ENCODE measurements around the gene COBL.

The COBL gene

GRCh38 chr7:51275532-51275931 is 41.1 kb downstream of the COBL start:
- Histone ChIP-seq H3K79me2 (ENCODE audit: insufficient read depth, low read length) (no peaks in the 10 kb centered on the region), H3K36me3 (ENCODE audit: insufficient read depth, low read length) (no peaks in the 10 kb centered on the region), H3K9me2 (replicated peaks; ENCODE audit: low read depth, low read length) (no peaks in the 10 kb centered on the region), H3K4me2 (ENCODE audit: low read depth, low read length, poor library complexity, severe bottlenecking) (no peak overlapping the region), H3K9me3 (ENCODE audit: insufficient read depth, low read depth, low read length) (no peaks in the 10 kb centered on the region), H3K4me3 (ENCODE audit: low read length, poor library complexity, severe bottlenecking) (no peak overlapping the region), H3K27me3 (ENCODE audit: insufficient read depth, low read length, poor library complexity, severe bottlenecking) (no peaks in the 10 kb centered on the region), H4K20me1 (ENCODE audit: insufficient read depth, low read length, poor library complexity, severe bottlenecking) (no peaks in the 10 kb centered on the region), H3K9ac (ENCODE audit: low read depth, low read length, poor library complexity, severe bottlenecking) (no peak overlapping the region), H2AFZ (ENCODE audit: low read length) (no peak overlapping the region), H3F3A (ENCODE audit: low read depth) (no peaks in the 10 kb centered on the region), H3K4me1 (ENCODE audit: insufficient read depth, low read length, poor library complexity, severe bottlenecking) (no peaks in the 10 kb centered on the region)
- TF ChIP-seq EZH2phosphoT487 (IDR thresholded peaks at IDR 0.05; ENCODE audit: borderline replicate concordance) (no peak), CTCF (conservative IDR thresholded peaks at IDR 0.05; ENCODE audit: low read length) (no peak)

- no peaks in the 10 kb centered on the region for H3K4me1 ChIP-seq (ENCODE audit: insufficient read depth, low read length, poor library complexity, severe bottlenecking)
- no peaks in the 10 kb centered on the region for H3K79me2 ChIP-seq (ENCODE audit: insufficient read depth, low read length)
- H3K4me3 ChIP-seq (ENCODE audit: low read length, poor library complexity, severe bottlenecking): no peak overlapping the region
- no peak overlapping the region for H3K4me2 ChIP-seq (ENCODE audit: low read depth, low read length, poor library complexity, severe bottlenecking)
- TF ChIP-seq EZH2phosphoT487 (IDR thresholded peaks at IDR 0.05; ENCODE audit: borderline replicate concordance): no peak
- no peaks in the 10 kb centered on the region for H3K9me2 ChIP-seq (replicated peaks; ENCODE audit: low read depth, low read length)
- no peaks in the 10 kb centered on the region for H3F3A ChIP-seq (ENCODE audit: low read depth)
- no peaks in the 10 kb centered on the region for H4K20me1 ChIP-seq (ENCODE audit: insufficient read depth, low read length, poor library complexity, severe bottlenecking)
- no peaks in the 10 kb centered on the region for H3K36me3 ChIP-seq (ENCODE audit: insufficient read depth, low read length)
- no peaks in the 10 kb centered on the region for H3K27me3 ChIP-seq (ENCODE audit: insufficient read depth, low read length, poor library complexity, severe bottlenecking)
- H3K9ac ChIP-seq (ENCODE audit: low read depth, low read length, poor library complexity, severe bottlenecking): no peak overlapping the region
- no peaks in the 10 kb centered on the region for H3K9me3 ChIP-seq (ENCODE audit: insufficient read depth, low read depth, low read length)
- H2AFZ ChIP-seq (ENCODE audit: low read length): no peak overlapping the region
Observed at GRCh38 chr7:51274955-51275354, 41.7 kb downstream of the COBL start.

GRCh38 chr7:51274001-51274400 is 42.6 kb downstream of the COBL start:
- no peaks in the 10 kb centered on the region for H4K20me1 ChIP-seq (ENCODE audit: insufficient read depth, low read length, poor library complexity, severe bottlenecking)
- H3K27me3 ChIP-seq (ENCODE audit: insufficient read depth, low read length, poor library complexity, severe bottlenecking): no peaks in the 10 kb centered on the region
- no peaks in the 10 kb centered on the region for H3F3A ChIP-seq (ENCODE audit: low read depth)
- no peak overlapping the region for H2AFZ ChIP-seq (ENCODE audit: low read length)
- no peaks in the 10 kb centered on the region for H3K9me2 ChIP-seq (replicated peaks; ENCODE audit: low read depth, low read length)
- no peaks in the 10 kb centered on the region for H3K79me2 ChIP-seq (ENCODE audit: insufficient read depth, low read length)
- no peaks in the 10 kb centered on the region for H3K36me3 ChIP-seq (ENCODE audit: insufficient read depth, low read length)
- no peaks in the 10 kb centered on the region for H3K9me3 ChIP-seq (ENCODE audit: insufficient read depth, low read depth, low read length)
- H3K4me2 ChIP-seq (ENCODE audit: low read depth, low read length, poor library complexity, severe bottlenecking): no peak overlapping the region
- H3K9ac ChIP-seq (ENCODE audit: low read depth, low read length, poor library complexity, severe bottlenecking): no peak overlapping the region
- no peaks in the 10 kb centered on the region for H3K4me1 ChIP-seq (ENCODE audit: insufficient read depth, low read length, poor library complexity, severe bottlenecking)
- TF ChIP-seq CTCF (conservative IDR thresholded peaks at IDR 0.05; ENCODE audit: low read length) (no peak), EZH2phosphoT487 (IDR thresholded peaks at IDR 0.05; ENCODE audit: borderline replicate concordance) (no peak)
- no peak overlapping the region for H3K4me3 ChIP-seq (ENCODE audit: low read length, poor library complexity, severe bottlenecking)

- Histone ChIP-seq H3K9ac (ENCODE audit: low read depth, low read length, poor library complexity, severe bottlenecking) (no peak overlapping the region), H3K36me3 (ENCODE audit: insufficient read depth, low read length) (no peaks in the 10 kb centered on the region), H3K9me2 (replicated peaks; ENCODE audit: low read depth, low read length) (no peaks in the 10 kb centered on the region), H2AFZ (ENCODE audit: low read length) (no peak overlapping the region), H3F3A (ENCODE audit: low read depth) (no peaks in the 10 kb centered on the region), H3K79me2 (ENCODE audit: insufficient read depth, low read length) (no peaks in the 10 kb centered on the region), H3K9me3 (ENCODE audit: insufficient read depth, low read depth, low read length) (no peaks in the 10 kb centered on the region), H3K4me1 (ENCODE audit: insufficient read depth, low read length, poor library complexity, severe bottlenecking) (no peaks in the 10 kb centered on the region), H3K4me3 (ENCODE audit: low read length, poor library complexity, severe bottlenecking) (no peak overlapping the region), H3K27me3 (ENCODE audit: insufficient read depth, low read length, poor library complexity, severe bottlenecking) (no peaks in the 10 kb centered on the region), H4K20me1 (ENCODE audit: insufficient read depth, low read length, poor library complexity, severe bottlenecking) (no peaks in the 10 kb centered on the region), H3K4me2 (ENCODE audit: low read depth, low read length, poor library complexity, severe bottlenecking) (no peak overlapping the region)
- TF ChIP-seq CTCF (conservative IDR thresholded peaks at IDR 0.05; ENCODE audit: low read length) (no peak), EZH2phosphoT487 (IDR thresholded peaks at IDR 0.05; ENCODE audit: borderline replicate concordance) (no peak)
Observed at GRCh38 chr7:51273360-51273759, 43.2 kb downstream of the COBL start.

Measured in Loucy (cell line).